Measurements from ENCODE around the gene FMN1.

Gene FMN1

DNA sequence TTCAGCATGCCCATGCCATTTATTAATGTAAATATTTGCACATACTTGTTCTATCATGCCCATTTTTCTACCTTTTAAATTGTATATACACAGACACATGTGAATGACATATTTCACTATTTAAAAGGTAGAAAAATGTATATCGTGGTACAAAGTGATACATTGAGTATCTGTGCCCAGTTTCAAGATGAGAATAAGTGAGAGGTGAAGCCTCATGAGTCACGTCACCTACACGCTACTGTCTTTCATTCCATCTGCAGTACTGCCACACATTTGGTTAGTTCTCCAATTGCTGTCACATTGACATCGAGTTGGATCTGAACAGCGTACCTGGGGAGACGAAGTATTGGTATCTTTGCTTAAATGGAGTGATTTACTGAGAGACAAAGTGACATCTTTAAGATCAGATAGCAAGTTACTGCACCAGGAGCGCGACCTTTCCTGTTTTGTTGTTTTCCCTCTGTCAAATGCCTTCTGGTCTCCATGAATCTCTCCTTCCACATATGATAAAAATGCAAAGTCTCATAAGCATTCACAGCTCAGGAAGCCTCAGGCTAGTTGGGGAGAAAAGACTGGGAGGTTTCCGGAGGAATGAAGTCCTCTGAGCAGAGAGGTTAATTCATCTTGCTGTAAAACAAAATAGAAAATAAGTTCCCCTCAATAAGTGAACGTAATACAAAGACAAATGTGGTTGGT is 464.7 kb downstream of the FMN1 start:
- no peak for DNase-seq (ENCODE audit: low read depth, low spot score)

DNA sequence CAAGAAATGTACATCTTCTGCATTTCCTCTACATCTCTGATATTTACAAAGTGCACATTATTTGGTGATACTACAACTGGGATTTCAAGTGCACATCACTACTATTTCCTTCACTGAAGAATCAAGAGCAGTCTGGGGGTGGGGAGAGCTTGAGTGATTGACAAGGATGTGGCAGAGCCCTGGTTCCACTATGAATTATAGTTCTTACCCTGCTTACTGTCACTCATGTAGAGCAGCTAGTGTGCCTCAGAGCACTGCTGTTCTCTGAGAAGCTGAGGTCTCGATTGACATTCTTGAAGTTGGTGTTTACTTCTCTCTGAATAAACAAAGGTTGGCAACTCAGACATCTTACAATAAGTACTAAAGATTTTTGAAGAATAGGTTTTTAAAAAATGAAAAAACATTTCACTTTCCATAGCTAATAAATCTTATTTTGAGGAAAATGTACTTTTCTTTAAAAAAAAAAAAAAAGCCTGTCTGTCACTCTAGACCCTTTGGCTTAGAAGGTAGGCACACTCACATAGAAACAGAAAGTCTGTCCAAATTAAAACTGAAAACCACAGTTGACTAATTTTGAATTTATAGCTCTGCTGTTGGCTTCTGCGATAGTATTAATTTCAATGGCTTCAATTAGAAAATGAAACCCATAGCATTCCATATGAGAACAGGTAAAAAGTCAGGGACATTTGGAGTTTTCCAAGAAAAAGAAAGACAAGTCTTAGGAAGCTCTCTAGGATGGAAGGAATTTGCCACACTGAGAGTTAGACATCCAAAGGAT is 471.2 kb downstream of the FMN1 start:
- no peak for DNase-seq (ENCODE audit: low read depth, low spot score)

DNA sequence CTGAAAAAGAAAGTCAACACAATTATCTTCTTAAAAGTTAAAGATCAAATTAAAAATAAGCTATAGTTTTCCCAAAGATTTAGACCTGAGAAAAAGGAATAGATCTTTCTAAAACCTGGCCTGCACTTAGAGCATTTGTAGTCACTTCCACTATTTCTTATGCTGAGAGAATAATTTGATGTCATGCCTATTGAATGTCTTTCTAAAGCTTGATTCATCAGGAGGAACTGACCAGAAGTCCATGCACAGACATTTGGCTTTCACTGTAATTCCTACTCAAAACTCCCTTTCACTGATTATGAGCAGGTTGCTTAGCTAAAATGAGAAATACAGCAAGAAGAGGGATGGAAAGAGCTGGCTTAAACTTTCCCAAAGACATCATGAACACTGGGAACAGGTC is 472.4 kb downstream of the FMN1 start:
- DNase-seq (ENCODE audit: low read depth, low spot score), result no peak

DNA sequence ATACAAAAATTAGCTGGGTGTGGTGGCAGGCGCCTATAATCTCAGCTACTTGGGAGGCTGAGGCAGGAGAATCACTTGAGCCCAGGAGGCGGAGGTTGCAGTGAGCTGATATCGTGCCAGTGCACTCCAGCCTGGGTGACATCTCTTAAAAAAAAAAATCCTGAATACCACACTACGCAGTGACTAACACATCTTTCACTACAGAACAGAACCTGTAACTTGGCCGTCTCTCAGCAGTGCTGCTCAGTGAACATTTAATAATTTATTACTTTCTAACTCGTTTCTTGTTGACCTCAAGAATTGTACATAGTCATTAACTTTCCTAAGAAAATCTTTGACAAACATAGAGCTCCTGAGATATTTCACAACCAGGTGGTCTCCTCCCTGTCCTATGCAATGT is 472.9 kb downstream of the FMN1 start:
- no peak for DNase-seq (ENCODE audit: low read depth, low spot score)

DNA sequence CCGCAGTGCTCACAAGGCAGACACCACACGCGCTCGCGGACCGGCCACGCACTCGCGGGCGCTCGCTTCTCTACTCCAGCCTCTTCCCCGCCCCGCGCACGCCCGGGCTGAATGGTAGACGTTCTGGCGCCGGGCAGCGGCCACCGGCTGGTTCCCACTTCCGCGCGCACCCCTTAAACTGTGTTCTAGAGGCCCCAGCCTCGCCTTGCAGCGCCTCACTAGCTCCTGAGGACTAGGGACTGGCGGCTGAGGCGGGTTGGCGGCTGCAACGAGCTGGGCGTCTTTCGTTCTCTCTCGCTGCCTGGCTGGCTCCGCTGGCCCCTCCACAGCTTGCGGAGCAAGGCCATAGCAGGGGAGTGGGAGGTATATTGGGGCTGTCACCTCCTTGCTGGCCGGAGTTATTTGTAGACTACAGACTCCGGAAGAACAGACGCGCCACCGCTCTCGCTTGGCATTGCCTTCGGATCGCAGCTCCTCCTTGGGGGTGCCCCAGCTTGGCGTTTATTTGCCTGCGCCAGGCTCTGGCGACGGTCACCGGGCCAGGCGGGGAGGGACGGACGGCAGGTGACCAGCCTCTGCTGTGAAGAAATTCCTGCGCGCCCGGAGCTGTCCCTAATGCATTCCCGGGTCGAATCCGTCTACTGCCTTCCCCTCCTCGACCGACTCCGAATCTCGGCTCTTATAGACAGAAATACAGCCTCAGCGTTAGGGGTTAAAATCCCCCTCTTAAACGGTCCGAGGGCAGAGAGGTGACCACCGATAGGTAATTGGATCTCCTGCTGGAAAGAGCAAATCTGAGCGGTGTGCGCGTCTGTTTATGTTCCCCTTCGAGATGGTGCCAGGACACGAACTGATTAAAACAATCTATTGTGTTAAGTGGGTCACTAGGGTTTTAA is 475.4 kb downstream of the FMN1 start:
- no peak for DNase-seq (ENCODE audit: low read depth, low spot score)

DNA sequence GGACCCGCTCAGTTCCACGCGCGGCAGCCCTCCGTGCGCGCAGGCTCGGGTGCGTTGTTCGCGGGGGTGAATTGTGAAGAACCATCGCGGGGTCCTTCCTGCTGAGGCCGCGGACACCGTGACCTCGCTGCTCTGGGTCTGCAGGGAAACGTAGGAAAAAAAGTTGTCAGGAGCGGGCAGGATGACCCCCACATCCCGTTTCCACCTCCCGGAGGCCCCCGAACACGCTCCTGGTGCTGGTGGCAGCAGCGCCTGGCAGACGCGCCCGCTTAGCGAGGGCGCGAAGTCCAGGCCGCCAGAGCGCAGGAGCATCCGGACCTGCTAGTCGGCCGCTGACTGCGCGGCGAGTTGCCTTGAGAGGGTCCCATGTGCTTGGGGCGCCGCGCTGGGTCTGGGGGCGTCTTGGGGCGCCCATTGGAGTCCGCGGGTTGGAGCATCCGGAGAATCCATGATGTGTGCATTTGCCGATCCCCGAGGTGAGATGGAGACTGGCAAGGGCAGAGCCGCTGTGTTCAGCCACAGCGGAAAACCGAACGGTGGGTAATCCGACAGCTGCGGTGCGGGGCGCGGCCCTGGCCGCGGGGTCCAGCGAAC is 476.2 kb downstream of the FMN1 start:
- DNase-seq (ENCODE audit: low read depth, low spot score), result no peak

DNA sequence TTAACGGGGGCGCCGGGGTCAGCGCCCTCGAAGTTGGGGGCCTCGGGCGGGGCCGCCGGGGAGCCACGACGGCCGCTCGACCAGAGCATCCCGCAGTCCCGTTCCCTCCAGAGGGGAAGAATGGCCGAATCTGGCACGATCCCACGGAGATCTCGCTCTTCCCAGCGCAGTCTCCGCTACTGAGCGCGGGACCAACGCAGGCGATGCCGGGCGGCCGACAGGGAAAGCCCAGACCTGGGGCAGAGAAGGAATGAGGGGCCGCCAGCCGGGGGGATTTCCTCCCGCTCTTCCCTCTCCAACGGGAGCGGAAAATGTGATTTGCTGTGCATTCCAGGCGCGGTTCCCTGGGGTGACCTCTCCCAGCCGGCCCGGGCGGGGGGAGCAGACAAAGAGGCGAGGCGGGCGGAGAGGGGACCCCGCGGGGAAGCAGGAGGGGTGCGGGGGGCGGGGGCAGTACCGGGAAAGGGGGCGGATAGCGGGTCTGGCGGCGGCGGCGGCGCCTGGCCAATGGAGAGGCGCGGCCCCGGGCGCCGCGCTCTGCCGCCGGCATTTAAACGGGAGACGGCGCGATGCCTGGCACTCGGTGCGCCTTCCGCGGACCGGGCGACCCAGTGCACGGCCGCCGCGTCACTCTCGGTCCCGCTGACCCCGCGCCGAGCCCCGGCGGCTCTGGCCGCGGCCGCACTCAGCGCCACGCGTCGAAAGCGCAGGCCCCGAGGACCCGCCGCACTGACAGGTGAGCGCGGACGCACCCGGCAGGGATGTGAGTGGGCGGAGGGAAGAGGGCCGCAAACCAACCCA is 476.9 kb downstream of the FMN1 start, which contains the start of gene GREM1:
Gene GREM1 (plus strand): TSS at position 579 of the 801 bp plus-strand sequence. CDS start 12,687 bp downstream, outside the sequence.
- no peak for DNase-seq (ENCODE audit: low read depth, low spot score)

DNA sequence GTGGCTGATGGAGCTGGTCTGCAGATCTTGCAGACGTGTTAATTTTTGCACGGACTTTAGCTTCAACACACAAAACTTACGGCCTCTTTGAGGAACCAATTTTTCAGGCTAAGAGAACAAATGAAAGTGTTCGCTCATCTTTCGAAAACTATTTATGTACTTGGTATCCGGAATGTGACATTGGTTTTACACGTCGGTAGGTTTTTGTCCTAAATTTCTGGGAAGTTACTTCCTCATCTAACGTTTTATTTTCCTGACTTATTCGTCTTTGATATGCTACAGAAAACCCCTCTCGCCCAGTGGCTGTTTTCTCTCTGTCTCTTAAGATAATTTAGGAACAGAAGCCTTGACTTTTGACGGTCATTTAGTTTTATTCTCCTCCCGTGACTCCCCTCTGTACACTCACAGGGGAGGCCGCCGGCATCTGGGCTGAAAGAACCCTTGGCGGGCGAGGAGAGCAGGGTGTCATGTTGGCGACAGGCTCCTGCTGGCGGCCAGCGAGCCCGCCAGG is 477.5 kb downstream of the FMN1 start:
- no peak for DNase-seq (ENCODE audit: low read depth, low spot score)

DNA sequence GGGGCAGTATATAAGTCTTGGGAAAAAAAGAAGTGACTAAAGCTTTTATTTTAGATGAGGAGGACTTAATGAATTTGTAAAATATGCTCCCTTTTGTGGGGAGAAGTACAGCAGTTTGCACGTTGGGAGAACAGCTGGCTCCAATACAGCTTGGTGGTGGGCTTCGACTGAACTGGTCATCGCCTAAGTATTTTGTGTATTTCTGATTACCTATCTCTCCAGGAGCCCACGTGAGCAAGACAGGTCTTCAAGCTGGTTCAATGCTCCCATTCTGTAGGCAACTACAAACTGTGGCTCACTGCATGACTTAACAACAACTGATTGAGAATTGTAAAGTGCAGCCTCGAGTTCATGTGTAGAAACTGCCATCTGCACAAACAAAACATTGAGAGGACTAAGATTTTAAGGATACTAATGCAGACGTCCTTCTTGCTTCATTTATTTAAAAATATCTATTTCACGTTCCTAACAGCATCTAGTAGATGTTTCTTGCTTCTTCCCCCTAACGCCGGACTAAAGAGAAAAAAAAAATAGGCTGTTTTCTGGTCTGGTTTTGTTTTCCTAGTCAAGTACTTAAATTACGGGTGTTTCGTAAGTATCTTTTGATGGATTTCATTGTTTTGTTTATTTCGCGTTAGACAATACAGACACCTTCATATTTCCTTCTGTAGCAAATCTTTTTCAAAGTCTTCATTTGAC is 478.1 kb downstream of the FMN1 start:
- no peak for DNase-seq (ENCODE audit: low read depth, low spot score)

Measured in activated CD4-positive, CD25-positive, alpha-beta regulatory T cell treated with anti-CD3 and anti-CD28 coated beads, Interleukin-2, amount 50 U/mL, for 16 hours (primary cell).